Endothelial cell (in vitro differentiated cells): ENCODE measurements around the gene CAMKMT. TPM values are rescaled to one million over a fixed set of nuclear protein-coding genes. Genes with fewer than 3 reads are reported as not detected.

Source experiments
- DNase-seq: peaks from one replicate; pipeline ENCODE4 v3.0.0; 2021; ENCODE audit warnings: low spot score
- H3K27ac Mint-ChIP-seq: one replicate; pipeline ENCODE4 v1.8.0; 2021; ENCODE audit warnings: mixed read lengths, inconsistent platforms; ENCODE audit not compliant: unreplicated experiment
- H3K27me3 Mint-ChIP-seq: one replicate; pipeline ENCODE4 v1.8.0; 2021; ENCODE audit warnings: mild to moderate bottlenecking, moderate library complexity, mixed read lengths, inconsistent platforms; ENCODE audit not compliant: unreplicated experiment
- H3K36me3 Mint-ChIP-seq: one replicate; pipeline ENCODE4 v1.8.0; 2021; ENCODE audit warnings: mild to moderate bottlenecking, low read depth, mixed read lengths, inconsistent platforms; ENCODE audit not compliant: unreplicated experiment
- H3K4me1 Mint-ChIP-seq: one replicate; pipeline ENCODE4 v1.8.0; 2021; ENCODE audit warnings: mild to moderate bottlenecking, mixed read lengths, inconsistent platforms; ENCODE audit not compliant: unreplicated experiment
- H3K4me3 Mint-ChIP-seq: one replicate; pipeline ENCODE4 v1.8.0; 2021; ENCODE audit warnings: mild to moderate bottlenecking, mixed read lengths, inconsistent platforms; ENCODE audit not compliant: unreplicated experiment
- H3K9me3 Mint-ChIP-seq: one replicate; pipeline ENCODE4 v1.8.0; 2021; ENCODE audit warnings: mixed read lengths, inconsistent platforms; ENCODE audit not compliant: unreplicated experiment
- CTCF ChIP-seq: fragments of 200-600 bp; sonication (generic); IDR thresholded peaks from one replicate; pipeline ENCODE4 v1.5.0; 2021; ENCODE audit warnings: antibody characterized with exemption; ENCODE audit not compliant: unreplicated experiment
- total RNA-seq: library from RNA; stranded (reverse); fragmentation: NEBNext Ultra II Directional; extraction: Animal tissue kit (Norgen Biotek cat#: 25700); gene quantifications from one replicate; pipeline ENCODE4 v1.2.1, GENCODE V29; 2021; ENCODE audit not compliant: unreplicated experiment

The CAMKMT gene
- total RNA-seq, 1 donor from 2014 or later, result 8.4 TPM

- peaks cover 3% of the 10 kb centered on the region for H3K27me3 Mint-ChIP-seq
- TF ChIP-seq CTCF, result no peak
- H3K9me3 Mint-ChIP-seq, result no peaks in the 10 kb centered on the region
- DNase-seq, result no peak
- no peaks in the 10 kb centered on the region for H3K36me3 Mint-ChIP-seq
- H3K4me3 Mint-ChIP-seq, result no peak overlapping the region
- peaks cover 4% of the 10 kb centered on the region for H3K4me1 Mint-ChIP-seq
- H3K27ac Mint-ChIP-seq, result no peak overlapping the region
These were observed 13.3 kb upstream of the CAMKMT start for GRCh38 chr2:44348400-44348799.

- Mint-ChIP-seq H3K4me1 (peaks cover 4% of the 10 kb centered on the region), H3K27me3 (peaks cover 3% of the 10 kb centered on the region), H3K27ac (no peak overlapping the region), H3K4me3 (no peak overlapping the region), H3K36me3 (no peaks in the 10 kb centered on the region), H3K9me3 (no peaks in the 10 kb centered on the region)
- no peak for DNase-seq
- TF ChIP-seq CTCF, result no peak
These were observed 12.2 kb upstream of the CAMKMT start for GRCh38 chr2:44349506-44349905.

GRCh38 chr2:44351088-44351487 lies 10.7 kb upstream of the CAMKMT start:
- Mint-ChIP-seq H3K36me3 (no peaks in the 10 kb centered on the region), H3K27ac (no peak overlapping the region), H3K4me3 (no peak overlapping the region), H3K9me3 (no peaks in the 10 kb centered on the region), H3K4me1 (peaks cover 4% of the 10 kb centered on the region), H3K27me3 (peaks cover 3% of the 10 kb centered on the region)
- TF ChIP-seq CTCF, result no peak
- no peak for DNase-seq

- H3K36me3 Mint-ChIP-seq, result no peaks in the 10 kb centered on the region
- no peaks in the 10 kb centered on the region for H3K9me3 Mint-ChIP-seq
- H3K27ac Mint-ChIP-seq, result no peak overlapping the region
- H3K27me3 Mint-ChIP-seq, result peaks cover 3% of the 10 kb centered on the region
- no peak for DNase-seq
- TF ChIP-seq CTCF, result no peak
- H3K4me1 Mint-ChIP-seq, result peaks cover 4% of the 10 kb centered on the region
- H3K4me3 Mint-ChIP-seq, result no peak overlapping the region
These were observed 10.1 kb upstream of the CAMKMT start for GRCh38 chr2:44351676-44352075.

- no peak overlapping the region for H3K4me3 Mint-ChIP-seq
- H3K36me3 Mint-ChIP-seq, result no peaks in the 10 kb centered on the region
- no peak for DNase-seq
- no peaks in the 10 kb centered on the region for H3K9me3 Mint-ChIP-seq
- no peak overlapping the region for H3K27ac Mint-ChIP-seq
- peaks cover 3% of the 10 kb centered on the region for H3K27me3 Mint-ChIP-seq
- no peak for TF ChIP-seq CTCF
- peaks cover 4% of the 10 kb centered on the region for H3K4me1 Mint-ChIP-seq
These were observed 9.2 kb upstream of the CAMKMT start for GRCh38 chr2:44352510-44352909.
